ENCODE results near the gene MAN2C1. TPM values are rescaled to one million over a fixed set of nuclear protein-coding genes. Genes with fewer than 3 reads are reported as not detected.

Gene MAN2C1
- total and polyA plus RNA-seq, 2 donors (not counting 1 experiment from before 2014, with no cell fraction given): 186 to 229 TPM

DNA sequence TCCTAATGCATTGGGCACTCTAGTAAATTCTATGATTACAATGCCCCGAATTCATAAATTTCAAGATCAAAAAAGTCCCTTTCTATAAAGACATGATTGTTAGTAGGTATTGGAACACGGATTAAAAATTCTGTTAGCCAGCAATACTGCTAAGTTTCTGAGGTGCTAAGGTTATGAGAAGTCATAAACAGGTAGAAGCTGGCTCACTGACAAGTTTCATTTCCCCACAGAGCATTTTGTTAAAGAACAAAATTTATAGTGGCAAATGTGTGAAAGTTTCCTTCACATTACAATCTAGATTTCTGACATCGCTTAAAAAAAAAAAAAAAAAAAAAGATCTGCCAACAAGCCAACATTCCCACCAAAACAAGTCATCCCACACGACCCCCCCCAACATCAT is 12.4 kb upstream of the MAN2C1 start:
- no peak overlapping the region for H3K4me3 ChIP-seq (ENCODE audit: control extremely low read depth in 1 of 5, extremely low read depth in 1 of 5, insufficient read depth in 1 of 5, low read depth in 2 of 5, low read length in 4 of 5)
- ATAC-seq (ENCODE audit: low read depth) (peak; percentile 39), DNase-seq (peak; percentile 44)
- H3K36me3 ChIP-seq (replicated peaks in 1 of 2; ENCODE audit: control extremely low read depth in 1 of 2, control insufficient read depth in 1 of 2, extremely low read depth in 1 of 2, insufficient read depth in 2 of 2, low read length in 1 of 2): peaks cover 5 to 63% of the 10 kb centered on the region in 2 experiments
- H3K9ac ChIP-seq (ENCODE audit: low read length): no peak overlapping the region
- Mint-ChIP-seq H3K27me3 (no peaks in the 10 kb centered on the region), H3K4me1 (peaks cover 29% of the 10 kb centered on the region), H3K9me3 (ENCODE audit: insufficient read depth) (no peaks in the 10 kb centered on the region), H3K27ac (peak overlapping the region; percentile 54), H3K4me3 (peak overlapping the region; percentile 12)
- TF ChIP-seq EZH2 (IDR thresholded peaks at IDR 0.05; ENCODE audit: borderline replicate concordance, insufficient read depth, low read depth, low read length, poor library complexity, severe bottlenecking): no peak
- no peak for TF ChIP-seq CTCF (IDR thresholded peaks at IDR 0.05)
- ChIA-PET CTCF (interaction anchor here (0.7 to 5.3 kb wide), 3 partner anchors 12 to 523 kb away, joined by 3 to 25 read pairs (median 3); partner anchors contain the start of gene MAN2C1), POLR2A (interaction anchor here (0.5 to 1.2 kb wide), 5 partner anchors 13 to 339 kb away, joined by 3 to 13 read pairs (median 4); partner anchors contain the start of gene SIN3A)
- intact Hi-C loops (cut with micrococcal nuclease): no loop called here
- H4K20me1 ChIP-seq (ENCODE audit: control insufficient read depth, insufficient read depth, low read length, poor library complexity, severe bottlenecking): no peaks in the 10 kb centered on the region
- WGBS (ENCODE audit: insufficient coverage): no CpG with 5 or more reads among the region's 4 CpGs
- H3K9me3 ChIP-seq (ENCODE audit: control extremely low read depth in 1 of 3, control insufficient read depth in 2 of 3, insufficient read depth in 1 of 3, low read length in 2 of 3): no peaks in the 10 kb centered on the region
- H3K4me1 ChIP-seq (ENCODE audit: control insufficient read depth in 2 of 2, insufficient read depth in 2 of 2, low read length in 2 of 2): peaks cover 23 to 25% of the 10 kb centered on the region in 2 donors
- H3K4me2 ChIP-seq (replicated peaks; ENCODE audit: low read depth, low read length, poor library complexity, severe bottlenecking): peak overlapping the region; percentile 3
- no peaks in the 10 kb centered on the region for H3K27me3 ChIP-seq (replicated peaks in 1 of 4; ENCODE audit: control extremely low read depth in 1 of 4, control insufficient read depth in 3 of 4, insufficient read depth in 4 of 4, low read length in 3 of 4)
- H2AFZ ChIP-seq (ENCODE audit: insufficient read depth, low read depth, low read length, poor library complexity, severe bottlenecking): no peak overlapping the region
- H3K27ac ChIP-seq (ENCODE audit: low read length in 2 of 2): peak overlapping the region in 1 of 2 donors; percentile 35
- peaks cover 7% of the 10 kb centered on the region for H3K79me2 ChIP-seq (ENCODE audit: control insufficient read depth, insufficient read depth, low read length)

GRCh38 chr15:75371901-75372688 is 3.7 kb upstream of the MAN2C1 start:
- intact Hi-C loops (cut with micrococcal nuclease): no loop called here
- WGBS (ENCODE audit: insufficient coverage): 97% methylated on average over 6 of the region's 11 CpGs
- H3K9ac ChIP-seq (ENCODE audit: low read length): no peak overlapping the region
- DNase-seq (no peak), ATAC-seq (ENCODE audit: low read depth) (no peak)
- peaks cover 11% of the 10 kb centered on the region for H4K20me1 ChIP-seq (ENCODE audit: control insufficient read depth, insufficient read depth, low read length, poor library complexity, severe bottlenecking)
- peaks cover 2 to 46% of the 10 kb centered on the region in 2 experiments for H3K36me3 ChIP-seq (replicated peaks in 1 of 2; ENCODE audit: control extremely low read depth in 1 of 2, control insufficient read depth in 1 of 2, extremely low read depth in 1 of 2, insufficient read depth in 2 of 2, low read length in 1 of 2)
- TF ChIP-seq EZH2 (IDR thresholded peaks at IDR 0.05; ENCODE audit: borderline replicate concordance, insufficient read depth, low read depth, low read length, poor library complexity, severe bottlenecking): no peak
- no peak overlapping the region for H3K27ac Mint-ChIP-seq
- H3K27me3 ChIP-seq (replicated peaks in 1 of 4; ENCODE audit: control extremely low read depth in 1 of 4, control insufficient read depth in 3 of 4, insufficient read depth in 4 of 4, low read length in 3 of 4): no peaks in the 10 kb centered on the region
- no peak overlapping the region for H3K4me2 ChIP-seq (replicated peaks; ENCODE audit: low read depth, low read length, poor library complexity, severe bottlenecking)
- no peak overlapping the region for H3K27ac ChIP-seq (ENCODE audit: low read length in 2 of 2)
- H3K4me3 ChIP-seq (ENCODE audit: control extremely low read depth in 1 of 5, extremely low read depth in 1 of 5, insufficient read depth in 1 of 5, low read depth in 2 of 5, low read length in 4 of 5): no peak overlapping the region
- peaks cover 4% of the 10 kb centered on the region for H3K79me2 ChIP-seq (ENCODE audit: control insufficient read depth, insufficient read depth, low read length)
- H3K9me3 Mint-ChIP-seq (ENCODE audit: insufficient read depth): no peaks in the 10 kb centered on the region
- ChIA-PET CTCF (interaction anchor here (0.7 kb wide), 1 partner anchor 78 kb away, joined by 3 read pairs; no protein-coding TSS in a partner anchor), POLR2A (no interaction called here)
- peaks cover 25% of the 10 kb centered on the region for H3K4me1 Mint-ChIP-seq
- no peaks in the 10 kb centered on the region for H3K27me3 Mint-ChIP-seq
- peaks cover 13 to 19% of the 10 kb centered on the region in 2 donors for H3K4me1 ChIP-seq (ENCODE audit: control insufficient read depth in 2 of 2, insufficient read depth in 2 of 2, low read length in 2 of 2)
- H3K9me3 ChIP-seq (ENCODE audit: control extremely low read depth in 1 of 3, control insufficient read depth in 2 of 3, insufficient read depth in 1 of 3, low read length in 2 of 3): no peaks in the 10 kb centered on the region
- H2AFZ ChIP-seq (ENCODE audit: insufficient read depth, low read depth, low read length, poor library complexity, severe bottlenecking): no peak overlapping the region
- no peak overlapping the region for H3K4me3 Mint-ChIP-seq

Data from B cell (primary cell).